GM12891 (cell line): ENCODE results near the gene CGN.

Experiments
- POLR2A ChIP-seq: IDR thresholded peaks from 2 replicates; pipeline ENCODE4 v1.6.1; 2011; ENCODE audit warnings: low read depth, low read length, control low read depth
- POLR2AphosphoS5 ChIP-seq: IDR thresholded peaks from 2 replicates; pipeline ENCODE4 v1.6.1; 2011; ENCODE audit warnings: low read depth, low read length, control low read depth
- POU2F2 ChIP-seq: IDR thresholded peaks from 2 replicates; pipeline ENCODE4 v1.6.1; 2011; ENCODE audit warnings: low read depth, mild to moderate bottlenecking, control low read depth, low read length, moderate library complexity
- SPI1 ChIP-seq: IDR thresholded peaks from 2 replicates; pipeline ENCODE4 v1.6.1; 2011; ENCODE audit warnings: low read depth, low read length, control low read depth
- TAF1 ChIP-seq: IDR thresholded peaks from 2 replicates; pipeline ENCODE4 v1.6.1; 2011; ENCODE audit warnings: low read depth, low read length, control low read depth

GRCh38 chr1:151574575-151575529 is 63.7 kb downstream of the CGN start:
- TF ChIP-seq SPI1 (no peak), POLR2A (no peak), TAF1 (no peak), POLR2AphosphoS5 (no peak), POU2F2 (no peak)
